IMR-90 (cell line): ENCODE results near the gene CEP104. TPM values are rescaled to one million over a fixed set of nuclear protein-coding genes. Genes with fewer than 3 reads are reported as not detected.

Experiments
- ATAC-seq: fragments of 200-7000 bp; cut with Tn5 transposase; 2 replicates; pipeline ENCODE4 v1.9.1; 2020; ENCODE audit warnings: low read depth, mild to moderate bottlenecking, moderate library complexity
- BruUV-seq: library from RNA; stranded (reverse); fragments of 400-500 nt; replicated peaks from 2 replicates; lab custom pipeline; 2021; lab: Mats Ljungman, UMichigan
- CTCF ChIA-PET: fragments of 300-600 bp; formaldehyde crosslinking; extraction: SDS; loops from one replicate; lab custom pipeline; 2021; ENCODE audit warnings: antibody characterized with exemption; lab: Yijun Ruan, JAX
- POLR2A ChIA-PET: fragments of 300-600 bp; sonication (Branson Sonifier 250); formaldehyde crosslinking; loops from one replicate; lab custom pipeline; 2022; ENCODE audit warnings: antibody characterized with exemption; ENCODE audit not compliant: unreplicated experiment; lab: Charles Lee
- DNase-seq: peaks from one replicate; pipeline ENCODE4 v3.0.0; 2013
- H2AFZ ChIP-seq: replicated peaks from 2 replicates; pipeline ENCODE3; 2013; ENCODE audit warnings: low read length, mild to moderate bottlenecking; ENCODE audit not compliant: poor library complexity
- H2AK5ac ChIP-seq: 2 replicates; pipeline ENCODE4 v1.6.1; 2013; ENCODE audit warnings: low read depth, low read length, inconsistent platforms
- H2AK9ac ChIP-seq: replicated peaks from 2 replicates; pipeline ENCODE3; 2013; ENCODE audit warnings: mild to moderate bottlenecking, low read depth, low read length, moderate library complexity; ENCODE audit not compliant: poor library complexity
- H2BK120ac ChIP-seq: 2 replicates; pipeline ENCODE4 v1.6.1; 2013; ENCODE audit warnings: low read depth, low read length, inconsistent platforms
- H2BK15ac ChIP-seq: 3 replicates; pipeline ENCODE4 v1.6.1; 2013; ENCODE audit warnings: low read depth, low read length, inconsistent platforms
- H2BK20ac ChIP-seq: 2 replicates; pipeline ENCODE4 v1.6.1; 2013; ENCODE audit warnings: low read depth, mild to moderate bottlenecking, inconsistent platforms, low read length, moderate library complexity
- H2BK5ac ChIP-seq: 2 replicates; pipeline ENCODE4 v1.6.1; 2013; ENCODE audit warnings: mild to moderate bottlenecking, low read depth, low read length, inconsistent platforms; ENCODE audit not compliant: poor library complexity, severe bottlenecking
- H3K14ac ChIP-seq: replicated peaks from 2 replicates; pipeline ENCODE4 v1.6.1; 2013; ENCODE audit warnings: low read depth, low read length, inconsistent platforms
- H3K18ac ChIP-seq: 2 replicates; pipeline ENCODE4 v1.6.1; 2013; ENCODE audit warnings: low read depth, low read length, control low read depth
- H3K23ac ChIP-seq: 2 replicates; pipeline ENCODE4 v1.6.1; 2013; ENCODE audit warnings: low read depth, low read length, inconsistent platforms
- H3K27ac ChIP-seq: 2 replicates; pipeline ENCODE4 v1.5.1; 2013; ENCODE audit warnings: mild to moderate bottlenecking, control low read depth, low read length; ENCODE audit not compliant: insufficient read depth
- H3K27me3 ChIP-seq: 2 replicates; pipeline ENCODE4 v1.6.1; 2013; ENCODE audit warnings: low read length; ENCODE audit not compliant: control insufficient read depth, insufficient read depth
- H3K36me3 ChIP-seq: 2 replicates; pipeline ENCODE4 v1.6.1; 2013; ENCODE audit warnings: low read length, mixed read lengths; ENCODE audit not compliant: control insufficient read depth, insufficient read depth
- H3K4ac ChIP-seq: 2 replicates; pipeline ENCODE4 v1.6.1; 2013; ENCODE audit warnings: low read depth, low read length, inconsistent platforms
- H3K4me1 ChIP-seq: 2 replicates; pipeline ENCODE4 v1.6.1; 2013; ENCODE audit warnings: low read length, mixed read lengths; ENCODE audit not compliant: control insufficient read depth, insufficient read depth
- H3K4me2 ChIP-seq: 2 replicates; pipeline ENCODE4 v1.6.1; 2013; ENCODE audit warnings: low read depth, mild to moderate bottlenecking, control low read depth, low read length, moderate library complexity
- H3K4me3 ChIP-seq: 2 replicates; pipeline ENCODE4 v1.5.1; 2013; ENCODE audit warnings: low read depth, mild to moderate bottlenecking, control low read depth, low read length, moderate library complexity; ENCODE audit not compliant: insufficient read depth
- H3K56ac ChIP-seq: 2 replicates; pipeline ENCODE4 v1.6.1; 2013; ENCODE audit warnings: low read length, inconsistent platforms; ENCODE audit not compliant: insufficient read depth; ENCODE audit errors: extremely low read depth
- H3K79me1 ChIP-seq, 2 experiments: 2 replicates each; pipeline ENCODE4 v1.6.1; 2013; ENCODE audit warnings: low read length in 2 of 2, inconsistent platforms in 1 of 2, low read depth in 1 of 2
- H3K9ac ChIP-seq: 2 replicates; pipeline ENCODE4 v1.6.1; 2013; ENCODE audit warnings: low read depth, low read length, control low read depth
- H3K9me1 ChIP-seq: 2 replicates; pipeline ENCODE4 v1.6.1; 2013; ENCODE audit warnings: low read length, inconsistent platforms; ENCODE audit not compliant: insufficient read depth
- H3K9me3 ChIP-seq: 2 replicates; pipeline ENCODE4 v1.6.1; 2013; ENCODE audit warnings: low read length; ENCODE audit not compliant: control insufficient read depth, insufficient read depth
- H4K20me1 ChIP-seq: 2 replicates; pipeline ENCODE4 v1.6.1; 2013; ENCODE audit warnings: low read length, inconsistent platforms; ENCODE audit not compliant: insufficient read depth
- H4K5ac ChIP-seq: 2 replicates; pipeline ENCODE4 v1.6.1; 2013; ENCODE audit warnings: mild to moderate bottlenecking, low read depth, low read length, control low read depth
- H4K8ac ChIP-seq, 2 experiments: 2 replicates each; pipeline ENCODE4 v1.6.1; 2013; ENCODE audit warnings: low read depth in 2 of 2, low read length in 2 of 2, control low read depth in 1 of 2, inconsistent platforms in 1 of 2
- H4K91ac ChIP-seq: 2 replicates; pipeline ENCODE4 v1.6.1; 2013; ENCODE audit warnings: low read depth, low read length, inconsistent platforms; ENCODE audit not compliant: insufficient read depth
- CEBPB ChIP-seq: IDR thresholded peaks from 2 replicates; pipeline ENCODE4 v1.6.1; 2012; ENCODE audit warnings: low read depth, low read length, improper control_type of control experiment
- CHD1 ChIP-seq: IDR thresholded peaks from 2 replicates; pipeline ENCODE4 v1.6.1; 2012; ENCODE audit warnings: low read depth, low read length, improper control_type of control experiment
- MAZ ChIP-seq: IDR thresholded peaks from 2 replicates; pipeline ENCODE4 v1.6.1; 2012; ENCODE audit warnings: low read depth, mild to moderate bottlenecking, low read length, improper control_type of control experiment, moderate library complexity, borderline replicate concordance
- MXI1 ChIP-seq: IDR thresholded peaks from 2 replicates; pipeline ENCODE4 v1.6.1; 2012; ENCODE audit warnings: low read depth, mild to moderate bottlenecking, low read length, moderate library complexity, borderline replicate concordance
- RAD21 ChIP-seq: IDR thresholded peaks from 2 replicates; pipeline ENCODE4 v1.6.1; 2012; ENCODE audit warnings: low read length, improper control_type of control experiment
- RFX5 ChIP-seq: IDR thresholded peaks from 2 replicates; pipeline ENCODE4 v1.8.0; 2012; ENCODE audit warnings: low read depth, mild to moderate bottlenecking, low read length, moderate library complexity
- SMC3 ChIP-seq: fragments of 150-350 bp; IDR thresholded peaks from 2 replicates; pipeline ENCODE4 v1.6.1; 2016; ENCODE audit warnings: low read depth, mild to moderate bottlenecking, antibody characterized with exemption, low read length, moderate library complexity
- WGBS, 2 experiments: methylation state at CpG; one replicate each; pipeline versions ENCODE4 v1.1.5 to v1.1.7; 2013; ENCODE audit warnings: missing lambda C conversion rate in 2 of 2; ENCODE audit not compliant: insufficient read length in 1 of 2; ENCODE audit errors: extremely low coverage in 2 of 2; 5-methylcytosine and 5-hydroxymethylcytosine counted together
- dilution Hi-C: fragments of 300-500 bp; cut with HindIII; formaldehyde crosslinking; loops from one replicate; pipeline ENCODE4 v1.14.3; 2018; ENCODE audit warnings: low sequenced_read_pairs; ENCODE audit not compliant: unreplicated experiment
- in situ Hi-C: fragments of 300-500 bp; cut with MboI; formaldehyde crosslinking; loops from 3 replicates; pipeline ENCODE4 v1.14.3; 2019; ENCODE audit warnings: low sequenced_read_pairs, inconsistent platforms, mixed read lengths
- intact Hi-C: fragments of 100-400 bp; cut with micrococcal nuclease; formaldehyde crosslinking; loops from 2 replicates; pipeline ENCODE4 v1.10.0; 2022
- polyA plus RNA-seq, 3 experiments: library from polyadenylated mRNA; depleted of rRNA; stranded (reverse); fragments of >200 nt; gene quantifications; 2 replicates each; pipeline ENCODE4 v1.2.3, GENCODE V29; 2012; ENCODE audit warnings: low replicate concordance in 1 of 3
- total RNA-seq: library from RNA; depleted of rRNA; stranded (reverse); fragments of >200 nt; gene quantifications from 2 replicates; pipeline ENCODE4 v1.2.3, GENCODE V29; 2012
- TF ChIP-seq, protein P1 (sequence below): conservative IDR thresholded peaks from 2 replicates; pipeline ENCODE4 v1.5.1; 2012; ENCODE audit warnings: mild to moderate bottlenecking, low read depth, low read length, improper control_type of control experiment

The CEP104 gene
- total and polyA plus RNA-seq, 2 of the 4 experiments (the other 2 are of a cell fraction), result 14.3 to 17.5 TPM

DNA sequence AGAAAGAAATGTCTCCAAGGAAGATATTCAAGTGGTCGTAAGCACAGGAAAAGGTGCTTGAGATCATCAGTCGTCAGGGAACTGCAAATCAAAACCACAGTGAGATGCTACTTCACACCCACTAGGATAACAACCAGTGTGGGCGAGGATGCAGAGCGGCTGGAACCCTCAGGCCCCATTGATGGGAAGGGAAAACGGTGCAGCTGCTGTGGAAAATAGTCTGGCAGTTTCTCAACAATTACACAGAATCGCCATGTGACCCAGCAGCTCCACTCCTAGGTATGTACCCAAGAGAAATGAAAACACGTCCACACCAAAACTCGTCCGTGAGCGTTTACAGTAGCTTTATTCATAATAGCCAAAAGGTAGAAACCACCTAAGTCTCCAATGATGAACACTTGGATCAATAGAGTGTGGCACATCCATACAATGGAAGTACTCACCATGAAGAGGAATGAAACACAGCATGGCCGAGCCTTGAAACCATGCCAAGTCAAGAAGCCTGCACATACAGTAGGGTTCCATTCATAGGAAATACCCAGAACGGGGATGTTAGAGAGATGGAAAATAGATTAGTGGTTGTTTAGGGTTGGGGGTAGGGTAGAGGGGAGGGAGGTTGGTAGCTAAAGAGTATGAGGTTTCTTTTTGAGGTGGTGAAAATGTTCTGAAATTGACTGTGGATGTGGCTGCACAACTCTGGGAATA lies 6.4 kb upstream of the CEP104 start:
- H3K27ac ChIP-seq, result no peak overlapping the region
- H3K9me1 ChIP-seq, result peaks cover 5% of the 10 kb centered on the region
- no peak overlapping the region for H2BK120ac ChIP-seq
- H3K4me3 ChIP-seq, result no peak overlapping the region
- no peak overlapping the region for H2BK5ac ChIP-seq
- no CpG with 5 or more reads among the region's 12 CpGs for WGBS, 2 experiments
- no peaks in the 10 kb centered on the region for H3K27me3 ChIP-seq
- no peak overlapping the region for H2BK15ac ChIP-seq
- no peaks in the 10 kb centered on the region; the same call in none of the 2 replicates for H4K20me1 ChIP-seq
- H3K79me1 ChIP-seq, result peaks cover 7 to 11% of the 10 kb centered on the region in 2 experiments
- H3K36me3 ChIP-seq, result peaks cover 9% of the 10 kb centered on the region
- no peak overlapping the region for H4K5ac ChIP-seq
- H3K14ac ChIP-seq, result no peak overlapping the region
- DNase-seq, result no peak
- H3K4ac ChIP-seq, result no peak overlapping the region
- CTCF ChIA-PET, result no interaction called here
- in situ Hi-C loops, result no loop called here
- no peak overlapping the region for H2BK20ac ChIP-seq
- TF ChIP-seq MAZ (no peak), CEBPB (no peak), CHD1 (no peak), RAD21 (no peak), MXI1 (no peak), RFX5 (no peak), SMC3 (no peak)
- TF ChIP-seq, protein P1, sequence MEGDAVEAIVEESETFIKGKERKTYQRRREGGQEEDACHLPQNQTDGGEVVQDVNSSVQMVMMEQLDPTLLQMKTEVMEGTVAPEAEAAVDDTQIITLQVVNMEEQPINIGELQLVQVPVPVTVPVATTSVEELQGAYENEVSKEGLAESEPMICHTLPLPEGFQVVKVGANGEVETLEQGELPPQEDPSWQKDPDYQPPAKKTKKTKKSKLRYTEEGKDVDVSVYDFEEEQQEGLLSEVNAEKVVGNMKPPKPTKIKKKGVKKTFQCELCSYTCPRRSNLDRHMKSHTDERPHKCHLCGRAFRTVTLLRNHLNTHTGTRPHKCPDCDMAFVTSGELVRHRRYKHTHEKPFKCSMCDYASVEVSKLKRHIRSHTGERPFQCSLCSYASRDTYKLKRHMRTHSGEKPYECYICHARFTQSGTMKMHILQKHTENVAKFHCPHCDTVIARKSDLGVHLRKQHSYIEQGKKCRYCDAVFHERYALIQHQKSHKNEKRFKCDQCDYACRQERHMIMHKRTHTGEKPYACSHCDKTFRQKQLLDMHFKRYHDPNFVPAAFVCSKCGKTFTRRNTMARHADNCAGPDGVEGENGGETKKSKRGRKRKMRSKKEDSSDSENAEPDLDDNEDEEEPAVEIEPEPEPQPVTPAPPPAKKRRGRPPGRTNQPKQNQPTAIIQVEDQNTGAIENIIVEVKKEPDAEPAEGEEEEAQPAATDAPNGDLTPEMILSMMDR, result no peak
- dilution Hi-C loops, result no loop called here
- POLR2A ChIA-PET, result no interaction called here
- H3K23ac ChIP-seq, result no peak overlapping the region
- intact Hi-C loops, result no loop called here
- H4K8ac ChIP-seq, result no peak overlapping the region
- H2AFZ ChIP-seq, result no peak overlapping the region
- no peaks in the 10 kb centered on the region for H3K9me3 ChIP-seq
- no peak overlapping the region for H3K9ac ChIP-seq
- H3K56ac ChIP-seq, result no peak overlapping the region
- no peak overlapping the region for H4K91ac ChIP-seq
- no peak overlapping the region for H3K18ac ChIP-seq
- H3K4me2 ChIP-seq, result no peak overlapping the region
- ATAC-seq, result no peak
- H2AK9ac ChIP-seq, result no peak overlapping the region
- peaks cover 3% of the 10 kb centered on the region; the same call in 1 of the 2 replicates for H3K4me1 ChIP-seq
- H2AK5ac ChIP-seq, result no peak overlapping the region
- BruUV-seq, result no TSS peak
